ENCODE results near the gene STEAP3. TPM values are rescaled to one million over a fixed set of nuclear protein-coding genes. Genes with fewer than 3 reads are reported as not detected.
A peak's percentile ranks its signal among the peaks of the same experiment; 100 is the strongest.

The STEAP3 gene
- total RNA-seq, 1 experiment from 2014 or later = 27.3 TPM

DNA sequence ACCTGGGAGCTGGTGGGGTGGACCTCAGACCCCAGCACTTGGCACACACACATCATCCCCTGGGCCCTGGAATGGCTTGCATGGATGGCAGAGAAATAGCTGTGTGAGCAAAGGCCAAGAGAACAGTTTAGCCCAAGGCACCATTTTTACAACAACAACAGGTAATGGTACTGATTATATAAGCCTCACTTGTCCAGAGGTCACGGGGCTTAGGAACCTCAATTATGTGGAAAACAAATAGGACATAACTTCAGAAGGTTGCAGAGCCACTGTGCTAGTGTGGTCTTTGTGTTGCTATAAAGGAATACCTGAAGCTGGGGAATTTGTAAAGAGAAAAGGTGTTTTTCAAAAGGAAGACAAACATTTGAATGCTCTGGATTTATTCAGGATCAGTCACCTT lies 13.2 kb downstream of the STEAP3 start:
- H3K27me3 ChIP-seq (ENCODE audit: low read length) = no peaks in the 10 kb centered on the region
- H3K79me2 ChIP-seq (ENCODE audit: low read length) = 0 out of 2 replicates have a peak, but pooled peaks cover 3% of the 10 kb centered on the region
- no TSS peak for BruUV-seq (replicated peaks)
- no peaks in the 10 kb centered on the region for H3K36me3 ChIP-seq (ENCODE audit: low read depth, low read length)
- ATAC-seq (no peak), DNase-seq (no peak)
- peaks cover 34% of the 10 kb centered on the region for H3K4me1 ChIP-seq (ENCODE audit: insufficient read depth, low read length)
- POLR2A ChIA-PET (ENCODE audit: unreplicated experiment) = no interaction called here
- no peak overlapping the region for H3K27ac ChIP-seq (ENCODE audit: low read length)
- no peak overlapping the region for H3K4me2 ChIP-seq (ENCODE audit: low read length)
- no peak overlapping the region for H2AFZ ChIP-seq (ENCODE audit: low read length)
- CTCF ChIA-PET = no interaction called here
- intact Hi-C loops (cut with micrococcal nuclease) = no loop called here
- no peak overlapping the region for H3K4me3 ChIP-seq (ENCODE audit: low read length)
- no peaks in the 10 kb centered on the region for H3K9me3 ChIP-seq (ENCODE audit: low read length)
- H3K9me2 ChIP-seq (replicated peaks; ENCODE audit: low read length) = no peaks in the 10 kb centered on the region
- no peak for TF ChIP-seq EZH2 (IDR thresholded peaks at IDR 0.05; ENCODE audit: low read length, unreplicated experiment)
- TF ChIP-seq CTCF (conservative IDR thresholded peaks at IDR 0.05; ENCODE audit: low read depth, low read length) = no peak
- TF ChIP-seq EZH2phosphoT487 (IDR thresholded peaks at IDR 0.05; ENCODE audit: borderline replicate concordance, low read length) = no peak
- no peak overlapping the region for H3K9ac ChIP-seq (ENCODE audit: low read length)
- H4K20me1 ChIP-seq (ENCODE audit: low read length) = no peaks in the 10 kb centered on the region
- H3F3A ChIP-seq (ENCODE audit: low read length, unreplicated experiment) = no peaks in the 10 kb centered on the region

- peaks cover 15% of the 10 kb centered on the region for H3K4me1 ChIP-seq (ENCODE audit: insufficient read depth, low read length)
- intact Hi-C loops (cut with micrococcal nuclease) = no loop called here
These were observed 16.9 kb downstream of the STEAP3 start for GRCh38 chr2:119240311-119241204.

More at GRCh38 chr2:119240311-119241204, 16.9 kb downstream of the STEAP3 start:
- Histone ChIP-seq H4K20me1 (ENCODE audit: low read length) (no peaks in the 10 kb centered on the region), H3K27me3 (ENCODE audit: low read length) (no peaks in the 10 kb centered on the region), H3K9me3 (ENCODE audit: low read length) (no peaks in the 10 kb centered on the region), H3F3A (ENCODE audit: low read length, unreplicated experiment) (no peaks in the 10 kb centered on the region), H2AFZ (ENCODE audit: low read length) (0 out of 2 replicates have a peak overlapping the region, but pooled peaks have one; percentile 47), H3K9ac (ENCODE audit: low read length) (peak overlapping the region; percentile 52), H3K4me3 (ENCODE audit: low read length) (no peak overlapping the region), H3K27ac (ENCODE audit: low read length) (peak overlapping the region; percentile 70), H3K4me2 (ENCODE audit: low read length) (peak overlapping the region; percentile 50), H3K9me2 (replicated peaks; ENCODE audit: low read length) (no peaks in the 10 kb centered on the region), H3K36me3 (ENCODE audit: low read depth, low read length) (no peaks in the 10 kb centered on the region), H3K79me2 (ENCODE audit: low read length) (0 out of 2 replicates have a peak, but pooled peaks cover 3% of the 10 kb centered on the region)
- ChIA-PET POLR2A (ENCODE audit: unreplicated experiment) (no interaction called here), CTCF (no interaction called here)
- ATAC-seq (peak; percentile 98), DNase-seq (peak; percentile 71)
- TF ChIP-seq EZH2phosphoT487 (IDR thresholded peaks at IDR 0.05; ENCODE audit: borderline replicate concordance, low read length) = no peak
- TF ChIP-seq CTCF (conservative IDR thresholded peaks at IDR 0.05; ENCODE audit: low read depth, low read length) = no peak
- TF ChIP-seq EZH2 (IDR thresholded peaks at IDR 0.05; ENCODE audit: low read length, unreplicated experiment) = no peak
- BruUV-seq (replicated peaks) = no TSS peak

All from PC-3 (cell line).